KMS-11 (cell line): ENCODE measurements around the gene SEC14L3.

ENCODE experiments used
- H2AFZ ChIP-seq: fragments of 200-600 bp; sonication (generic); 2 replicates; pipeline ENCODE4 v1.6.1; 2016; ENCODE audit warnings: antibody characterized with exemption, mixed run types, low read depth
- H3K27ac ChIP-seq: fragments of 200-600 bp; sonication (generic); 2 replicates; pipeline ENCODE4 v1.6.1; 2016; ENCODE audit warnings: mild to moderate bottlenecking, mixed run types
- H3K27me3 ChIP-seq: fragments of 200-600 bp; sonication (generic); 2 replicates; pipeline ENCODE4 v1.6.1; 2017; ENCODE audit warnings: mild to moderate bottlenecking, low read depth, mixed run types, moderate library complexity; ENCODE audit not compliant: insufficient read depth
- H3K36me3 ChIP-seq: fragments of 200-600 bp; sonication (generic); 2 replicates; pipeline ENCODE4 v1.6.1; 2017; ENCODE audit warnings: mild to moderate bottlenecking, mixed run types; ENCODE audit not compliant: insufficient read depth
- H3K4me1 ChIP-seq: fragments of 200-600 bp; sonication (generic); 2 replicates; pipeline ENCODE4 v1.6.1; 2016; ENCODE audit warnings: mild to moderate bottlenecking, low read depth, mixed run types; ENCODE audit not compliant: poor library complexity, severe bottlenecking
- H3K4me2 ChIP-seq: fragments of 200-600 bp; sonication (generic); 2 replicates; pipeline ENCODE4 v1.7.0; 2016; ENCODE audit warnings: mild to moderate bottlenecking, mixed run types
- H3K4me3 ChIP-seq: fragments of 200-600 bp; sonication (generic); IDR thresholded peaks from 2 replicates; pipeline ENCODE4 v1.6.1; 2017; ENCODE audit warnings: low read depth, low read length, mixed read lengths; ENCODE audit not compliant: insufficient read depth
- H3K79me2 ChIP-seq: fragments of 200-600 bp; sonication (generic); 2 replicates; pipeline ENCODE4 v1.6.1; 2016; ENCODE audit warnings: low read depth, mixed run types; ENCODE audit not compliant: insufficient read depth
- H3K9ac ChIP-seq: fragments of 200-600 bp; sonication (generic); 2 replicates; pipeline ENCODE4 v1.6.1; 2016; ENCODE audit warnings: mild to moderate bottlenecking, mixed run types
- H4K20me1 ChIP-seq: fragments of 200-600 bp; sonication (generic); 2 replicates; pipeline ENCODE4 v1.6.1; 2016; ENCODE audit warnings: mild to moderate bottlenecking, mixed run types; ENCODE audit not compliant: insufficient read depth
- TF ChIP-seq, protein P1 (sequence below): fragments of 200-600 bp; sonication (generic); conservative IDR thresholded peaks from 2 replicates; pipeline ENCODE4 v1.6.1; 2017; ENCODE audit warnings: low read depth, mild to moderate bottlenecking, antibody characterized with exemption, low read length, moderate library complexity, mixed read lengths

SEC14L3 gene

DNA sequence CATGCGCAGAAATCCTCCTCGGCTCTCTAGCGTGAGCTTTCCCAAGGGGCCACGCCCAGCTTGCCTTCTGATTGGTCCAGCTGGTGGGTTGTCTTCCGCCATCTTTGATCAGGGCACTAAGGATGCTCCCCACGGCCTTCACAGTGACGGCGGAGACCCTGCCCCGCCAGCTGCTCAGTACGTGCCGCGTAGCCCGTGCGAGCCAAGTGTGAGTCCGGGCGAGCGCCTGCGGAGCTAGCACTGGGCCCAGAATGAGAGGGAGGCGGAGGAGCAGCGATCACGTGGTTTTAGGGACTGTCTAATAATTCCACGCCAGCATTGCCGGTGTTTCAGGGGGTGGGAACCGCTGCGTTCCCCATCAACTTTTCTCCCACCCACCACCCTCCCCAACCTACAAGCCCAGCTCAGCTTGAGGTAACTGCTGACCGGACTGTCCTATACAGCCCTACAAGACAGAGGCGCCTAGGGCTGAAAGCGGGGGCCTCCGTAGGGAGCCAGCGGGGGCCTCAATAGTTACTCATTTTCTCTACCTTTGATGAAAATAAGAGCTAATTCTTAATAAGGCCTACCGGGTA lies 47.8 kb downstream of the SEC14L3 start:
- Histone ChIP-seq H3K4me2 (peak overlapping the region; percentile 91), H3K36me3 (no peaks in the 10 kb centered on the region), H3K9ac (peak overlapping the region; percentile 86; the same call in 1 of the 2 replicates), H3K27me3 (no peaks in the 10 kb centered on the region), H3K79me2 (no peaks in the 10 kb centered on the region; the same call in 1 of the 2 replicates), H3K27ac (peak overlapping the region; percentile 66; the same call in 1 of the 2 replicates), H3K4me3 (no peak overlapping the region), H2AFZ (peak overlapping the region; percentile 100), H4K20me1 (no peaks in the 10 kb centered on the region), H3K4me1 (peaks cover 28% of the 10 kb centered on the region)
- TF ChIP-seq, protein P1, sequence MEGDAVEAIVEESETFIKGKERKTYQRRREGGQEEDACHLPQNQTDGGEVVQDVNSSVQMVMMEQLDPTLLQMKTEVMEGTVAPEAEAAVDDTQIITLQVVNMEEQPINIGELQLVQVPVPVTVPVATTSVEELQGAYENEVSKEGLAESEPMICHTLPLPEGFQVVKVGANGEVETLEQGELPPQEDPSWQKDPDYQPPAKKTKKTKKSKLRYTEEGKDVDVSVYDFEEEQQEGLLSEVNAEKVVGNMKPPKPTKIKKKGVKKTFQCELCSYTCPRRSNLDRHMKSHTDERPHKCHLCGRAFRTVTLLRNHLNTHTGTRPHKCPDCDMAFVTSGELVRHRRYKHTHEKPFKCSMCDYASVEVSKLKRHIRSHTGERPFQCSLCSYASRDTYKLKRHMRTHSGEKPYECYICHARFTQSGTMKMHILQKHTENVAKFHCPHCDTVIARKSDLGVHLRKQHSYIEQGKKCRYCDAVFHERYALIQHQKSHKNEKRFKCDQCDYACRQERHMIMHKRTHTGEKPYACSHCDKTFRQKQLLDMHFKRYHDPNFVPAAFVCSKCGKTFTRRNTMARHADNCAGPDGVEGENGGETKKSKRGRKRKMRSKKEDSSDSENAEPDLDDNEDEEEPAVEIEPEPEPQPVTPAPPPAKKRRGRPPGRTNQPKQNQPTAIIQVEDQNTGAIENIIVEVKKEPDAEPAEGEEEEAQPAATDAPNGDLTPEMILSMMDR, result no peak

DNA sequence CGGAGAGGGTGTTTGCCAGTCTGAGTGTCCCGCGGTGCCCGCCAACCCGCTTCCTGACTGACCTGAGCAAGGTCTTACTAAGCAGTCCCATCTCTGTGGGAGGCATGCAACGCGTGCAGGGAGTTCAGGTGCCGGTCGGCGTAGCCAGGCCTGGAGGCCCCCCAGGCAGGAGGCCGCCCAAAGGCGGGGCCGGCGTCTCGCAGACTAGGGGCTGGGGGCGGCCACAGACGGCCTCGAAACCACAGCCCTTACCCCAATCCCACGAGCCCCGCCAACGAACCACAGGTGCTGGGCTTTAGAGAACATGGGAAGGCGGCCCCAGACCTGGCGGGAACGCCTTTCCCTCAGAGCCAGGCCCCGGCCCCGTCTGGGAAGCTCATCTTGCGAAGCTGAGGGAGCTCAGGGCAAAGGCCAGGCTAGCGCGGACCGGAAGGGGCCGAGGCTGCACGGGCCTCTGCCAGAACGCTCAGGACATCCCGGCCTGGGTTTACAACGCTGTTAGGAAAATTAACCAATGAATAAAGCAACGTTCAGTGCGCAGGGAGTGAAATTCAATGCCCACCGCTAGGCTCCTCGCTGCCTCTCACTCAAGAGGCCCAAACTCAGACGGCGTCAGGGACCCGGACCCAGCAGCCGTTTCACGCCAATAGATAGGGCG lies 48.4 kb downstream of the SEC14L3 start:
- no peaks in the 10 kb centered on the region for H3K27me3 ChIP-seq
- H3K27ac ChIP-seq, result peak overlapping the region; percentile 66
- TF ChIP-seq, protein P1, result no peak
- H3K4me1 ChIP-seq, result peaks cover 28% of the 10 kb centered on the region
- H3K79me2 ChIP-seq, result no peaks in the 10 kb centered on the region; the same call in 1 of the 2 replicates
- peak overlapping the region; percentile 85 for H3K9ac ChIP-seq
- no peak overlapping the region for H3K4me3 ChIP-seq
- peak overlapping the region; percentile 100 for H2AFZ ChIP-seq
- H3K36me3 ChIP-seq, result no peaks in the 10 kb centered on the region
- peak overlapping the region; percentile 38 for H3K4me2 ChIP-seq
- no peaks in the 10 kb centered on the region for H4K20me1 ChIP-seq

DNA sequence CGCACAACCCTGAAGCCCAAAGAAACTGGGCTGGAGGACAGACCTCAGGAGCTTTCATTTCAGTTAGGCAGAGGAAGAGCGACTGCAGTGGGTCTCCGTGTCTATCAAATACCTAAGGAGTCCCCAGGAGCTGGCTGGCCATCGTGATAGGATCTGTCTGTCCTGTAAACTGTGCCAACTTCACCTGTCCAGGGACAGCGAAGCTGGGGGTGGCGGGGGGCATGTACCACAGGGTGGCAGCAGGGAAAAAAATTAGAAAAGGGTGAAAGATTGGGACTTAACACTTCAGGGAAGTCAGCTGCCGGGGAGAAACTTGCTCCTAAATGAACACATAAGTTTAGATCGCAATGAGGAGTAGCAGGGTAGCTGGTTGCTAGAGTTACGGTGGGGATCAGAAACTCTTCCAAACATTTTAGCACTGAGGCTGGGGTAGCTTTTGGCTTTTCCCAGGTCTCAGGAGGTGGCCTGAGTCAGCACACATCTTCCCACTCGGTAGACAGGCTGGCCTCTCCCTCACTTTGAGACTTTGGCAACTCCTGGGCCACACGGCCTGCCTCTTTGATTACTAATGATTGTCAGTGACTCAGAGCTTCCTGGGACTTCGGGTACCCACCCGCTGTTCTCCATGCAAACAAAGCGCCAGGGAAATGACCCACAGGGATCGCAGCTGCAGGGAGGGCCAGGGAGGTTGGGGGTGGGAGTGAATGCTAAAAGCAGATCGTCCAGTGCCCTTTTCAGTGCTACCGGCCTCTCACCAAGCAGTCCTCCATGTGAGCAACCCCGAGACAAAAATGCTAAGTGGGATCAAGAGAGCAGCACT lies 49.1 kb downstream of the SEC14L3 start:
- no peaks in the 10 kb centered on the region for H4K20me1 ChIP-seq
- H3K27me3 ChIP-seq, result no peaks in the 10 kb centered on the region
- TF ChIP-seq, protein P1, result no peak
- H2AFZ ChIP-seq, result peak overlapping the region; percentile 100
- H3K4me1 ChIP-seq, result peaks cover 28% of the 10 kb centered on the region
- no peak overlapping the region for H3K4me3 ChIP-seq
- H3K9ac ChIP-seq, result peak overlapping the region; percentile 85
- H3K27ac ChIP-seq, result peak overlapping the region; percentile 66
- peak overlapping the region; percentile 38 for H3K4me2 ChIP-seq
- H3K36me3 ChIP-seq, result no peaks in the 10 kb centered on the region
- H3K79me2 ChIP-seq, result no peaks in the 10 kb centered on the region; the same call in 1 of the 2 replicates

- no peak overlapping the region for H2AFZ ChIP-seq
- H3K36me3 ChIP-seq, result no peaks in the 10 kb centered on the region
- TF ChIP-seq, protein P1, result no peak
- H3K4me2 ChIP-seq, result peak overlapping the region; percentile 38; the same call in 1 of the 2 replicates
- H4K20me1 ChIP-seq, result no peaks in the 10 kb centered on the region
- H3K27me3 ChIP-seq, result no peaks in the 10 kb centered on the region
- no peak overlapping the region for H3K4me3 ChIP-seq
- H3K27ac ChIP-seq, result no peak overlapping the region
- no peaks in the 10 kb centered on the region; the same call in 1 of the 2 replicates for H3K79me2 ChIP-seq
- peaks cover 28% of the 10 kb centered on the region for H3K4me1 ChIP-seq
- no peak overlapping the region for H3K9ac ChIP-seq
These were observed 49.9 kb downstream of the SEC14L3 start for GRCh38 chr22:30421695-30422480.
